H1 (cell line): ENCODE measurements around the gene SMAP1. TPM values are rescaled to one million over a fixed set of nuclear protein-coding genes. Genes with fewer than 3 reads are reported as not detected.

ENCODE experiments used
- CTCF ChIA-PET: fragments of 300-600 bp; sonication (Branson Sonifier 250); formaldehyde crosslinking; loops from one replicate; lab custom pipeline; 2021; ENCODE audit not compliant: partially characterized antibody; lab: Charles Lee
- POLR2A ChIA-PET: fragments of 300-600 bp; sonication (Branson Sonifier 250); formaldehyde crosslinking; loops from one replicate; lab custom pipeline; 2021; ENCODE audit warnings: inconsistent platforms; ENCODE audit not compliant: partially characterized antibody; lab: Charles Lee
- DNase-seq, 2 experiments: peaks; one replicate each; pipeline versions ENCODE4 v3.0.0 to v3.0.0-alpha.2; 2010 to 2022; ENCODE audit warnings: low spot score in 2 of 2, low read depth in 1 of 2, mixed read lengths in 1 of 2
- FAIRE-seq: peaks from 2 replicates; lab custom pipeline; 2011; peaks lifted over from hg19 to GRCh38; lab: Jason Lieb, UNC
- H2AFZ ChIP-seq: 2 replicates; pipeline ENCODE4 v1.8.1; 2012; ENCODE audit warnings: low read length, inconsistent platforms
- H2AK5ac ChIP-seq: 2 replicates; pipeline ENCODE4 v1.6.1; 2013; ENCODE audit warnings: low read depth, low read length
- H2BK120ac ChIP-seq: replicated peaks from 2 replicates; pipeline ENCODE3; 2013; ENCODE audit warnings: low read depth, low read length, inconsistent platforms
- H2BK12ac ChIP-seq: 2 replicates; pipeline ENCODE4 v1.6.1; 2013; ENCODE audit warnings: low read depth, low read length
- H2BK15ac ChIP-seq: 2 replicates; pipeline ENCODE4 v1.6.1; 2013; ENCODE audit warnings: low read length
- H2BK20ac ChIP-seq: 2 replicates; pipeline ENCODE4 v1.6.1; 2013; ENCODE audit warnings: low read length
- H2BK5ac ChIP-seq: 2 replicates; pipeline ENCODE4 v1.6.1; 2013; ENCODE audit warnings: low read depth, low read length
- H3K14ac ChIP-seq: 2 replicates; pipeline ENCODE4 v1.6.1; 2013; ENCODE audit warnings: inconsistent platforms; ENCODE audit not compliant: insufficient read length
- H3K18ac ChIP-seq: 2 replicates; pipeline ENCODE4 v1.6.1; 2013; ENCODE audit warnings: low read length; ENCODE audit errors: extremely low read depth
- H3K23ac ChIP-seq: 2 replicates; pipeline ENCODE4 v1.6.1; 2013; ENCODE audit warnings: inconsistent platforms; ENCODE audit not compliant: insufficient read length
- H3K23me2 ChIP-seq: 2 replicates; pipeline ENCODE4 v1.6.1; 2013; ENCODE audit warnings: low read depth, low read length
- H3K27ac ChIP-seq: 2 replicates; pipeline ENCODE4 v1.6.1; 2011; ENCODE audit warnings: low read depth, low read length, inconsistent platforms
- H3K27me3 ChIP-seq, 4 experiments: replicated peaks in 1 of 4; 1 replicate in 1 of 4; 2 replicates in 3 of 4; pipeline versions ENCODE4 v1.6.1 to v1.8.1; 2011 to 2013; ENCODE audit warnings: low read length in 3 of 4, mild to moderate bottlenecking in 3 of 4, inconsistent platforms in 2 of 4, mixed read lengths in 2 of 4, moderate library complexity in 1 of 4; ENCODE audit not compliant: control insufficient read depth in 3 of 4, insufficient read depth in 3 of 4; ENCODE audit errors: extremely low read depth in 1 of 4
- H3K36me3 ChIP-seq, 4 experiments: 2 replicates each; pipeline versions ENCODE4 v1.6.1 to v1.8.1; 2011 to 2013; ENCODE audit warnings: mild to moderate bottlenecking in 4 of 4, low read length in 3 of 4, moderate library complexity in 2 of 4, control low read depth in 1 of 4, inconsistent platforms in 1 of 4; ENCODE audit not compliant: insufficient read depth in 4 of 4, control insufficient read depth in 2 of 4
- H3K4ac ChIP-seq: replicated peaks from 2 replicates; pipeline ENCODE3; 2013; ENCODE audit warnings: low read length, low read depth, mixed read lengths, inconsistent platforms; ENCODE audit not compliant: insufficient read length
- H3K4me1 ChIP-seq, 4 experiments: replicated peaks in 1 of 4; 1 replicate in 1 of 4; 2 replicates in 3 of 4; pipeline versions ENCODE4 v1.6.1 to v1.8.1; 2011 to 2013; ENCODE audit warnings: low read length in 3 of 4, inconsistent platforms in 2 of 4, mixed read lengths in 1 of 4; ENCODE audit not compliant: insufficient read depth in 4 of 4, control insufficient read depth in 3 of 4
- H3K4me2 ChIP-seq, 2 experiments: 2 replicates each; pipeline versions ENCODE4 v1.6.1 to v1.8.1; 2011 to 2013; ENCODE audit warnings: low read depth in 2 of 2, low read length in 2 of 2, control low read depth in 1 of 2, inconsistent platforms in 1 of 2, mild to moderate bottlenecking in 1 of 2; ENCODE audit not compliant: insufficient read depth in 1 of 2
- H3K4me3 ChIP-seq, 4 experiments: fragments of 200-600, 300-600 bp in 1 of 4; sonication (generic), shearing (Covaris generic), sonication (Bioruptor Twin) in 1 of 4; 2 replicates each; pipeline versions ENCODE4 v1.5.1 to v1.8.1; 2011 to 2016; ENCODE audit warnings: low read length in 4 of 4, low read depth in 3 of 4, control low read depth in 2 of 4, inconsistent platforms in 2 of 4, mild to moderate bottlenecking in 2 of 4, mixed read lengths in 1 of 4, moderate library complexity in 1 of 4; ENCODE audit not compliant: insufficient read depth in 2 of 4; ENCODE audit errors: extremely low read depth in 1 of 4
- H3K56ac ChIP-seq: replicated peaks from 2 replicates; pipeline ENCODE3; 2013; ENCODE audit warnings: low read depth, mild to moderate bottlenecking, mixed read lengths, low read length, inconsistent platforms; ENCODE audit not compliant: insufficient read length
- H3K79me1 ChIP-seq: 2 replicates; pipeline ENCODE4 v1.6.1; 2013; ENCODE audit warnings: low read depth, low read length, control low read depth
- H3K79me2 ChIP-seq, 2 experiments: 2 replicates each; pipeline versions ENCODE4 v1.6.1 to v1.8.1; 2012 to 2013; ENCODE audit warnings: low read length in 2 of 2, mild to moderate bottlenecking in 2 of 2, inconsistent platforms in 1 of 2; ENCODE audit not compliant: insufficient read depth in 2 of 2, control insufficient read depth in 1 of 2
- H3K9ac ChIP-seq, 4 experiments: replicated peaks in 1 of 4; 1 replicate in 1 of 4; 2 replicates in 3 of 4; pipeline versions ENCODE4 v1.6.1 to v1.8.1; 2011 to 2013; ENCODE audit warnings: low read depth in 3 of 4, low read length in 3 of 4, control low read depth in 2 of 4, mild to moderate bottlenecking in 2 of 4, moderate library complexity in 2 of 4, inconsistent platforms in 1 of 4; ENCODE audit errors: extremely low read depth in 1 of 4
- H3K9me3 ChIP-seq, 2 experiments: 2 replicates each; pipeline versions ENCODE4 v1.6.1 to v1.8.1; 2012 to 2013; ENCODE audit warnings: mild to moderate bottlenecking in 2 of 2, moderate library complexity in 2 of 2, control low read depth in 1 of 2, inconsistent platforms in 1 of 2, low read depth in 1 of 2, low read length in 1 of 2, mixed read lengths in 1 of 2; ENCODE audit not compliant: insufficient read depth in 2 of 2
- H4K20me1 ChIP-seq, 2 experiments: replicated peaks in 1 of 2; 2 replicates each; pipeline versions ENCODE3 to v1.8.1; 2011 to 2013; ENCODE audit warnings: inconsistent platforms in 2 of 2, low read length in 2 of 2, mild to moderate bottlenecking in 1 of 2; ENCODE audit not compliant: insufficient read depth in 2 of 2, control insufficient read depth in 1 of 2
- H4K5ac ChIP-seq: 2 replicates; pipeline ENCODE4 v1.6.1; 2013; ENCODE audit warnings: low read length, low read depth, mixed read lengths, inconsistent platforms; ENCODE audit not compliant: insufficient read length
- H4K8ac ChIP-seq: 2 replicates; pipeline ENCODE4 v1.8.0; 2013; ENCODE audit warnings: mild to moderate bottlenecking, moderate library complexity, low read length, inconsistent platforms; ENCODE audit not compliant: insufficient read depth; ENCODE audit errors: extremely low read depth
- H4K91ac ChIP-seq: replicated peaks from 2 replicates; pipeline ENCODE3; 2013; ENCODE audit warnings: low read length, mixed read lengths, inconsistent platforms; ENCODE audit not compliant: insufficient read length
- CBX5 ChIP-seq: fragments of 300-800, 300-1000 bp; sonication (generic); IDR thresholded peaks from 2 replicates; pipeline ENCODE4 v1.7.1; 2016; ENCODE audit warnings: antibody characterized with exemption, low read length, low read depth
- CHD1 ChIP-seq: IDR thresholded peaks from 2 replicates; pipeline ENCODE4 v1.6.1; 2012; ENCODE audit warnings: low read depth, low read length, improper control_type of control experiment
- CHD2 ChIP-seq: IDR thresholded peaks from 2 replicates; pipeline ENCODE4 v1.6.1; 2012; ENCODE audit warnings: low read length, improper control_type of control experiment
- CREB1 ChIP-seq: IDR thresholded peaks from 2 replicates; pipeline ENCODE4 v1.6.1; 2012; ENCODE audit warnings: inconsistent platforms
- CTBP2 ChIP-seq: IDR thresholded peaks from 2 replicates; pipeline ENCODE4 v1.7.0; 2011; ENCODE audit warnings: borderline replicate concordance, mild to moderate bottlenecking, moderate library complexity, mixed read lengths, low read length; ENCODE audit not compliant: insufficient read depth, insufficient read length
- HDAC6 ChIP-seq: IDR thresholded peaks from one replicate; pipeline ENCODE4 v1.7.1; 2012; ENCODE audit warnings: low read depth, mild to moderate bottlenecking, inconsistent platforms, low read length, moderate library complexity
- JUN ChIP-seq: IDR thresholded peaks from 2 replicates; pipeline ENCODE4 v1.6.1; 2011; ENCODE audit warnings: low read depth, mild to moderate bottlenecking, improper control_type of control experiment, low read length
- KDM1A ChIP-seq: fragments of 200-600, 300-600 bp; sonication (generic); IDR thresholded peaks from 2 replicates; pipeline ENCODE4 v1.7.1; 2016; ENCODE audit warnings: mild to moderate bottlenecking, low read length, borderline replicate concordance
- POLR2AphosphoS5 ChIP-seq: IDR thresholded peaks from 2 replicates; pipeline ENCODE4 v1.6.1; 2011; ENCODE audit warnings: low read depth, low read length
- RFX5 ChIP-seq: IDR thresholded peaks from 2 replicates; pipeline ENCODE4 v1.6.1; 2011; ENCODE audit warnings: low read depth, low read length, improper control_type of control experiment, borderline replicate concordance
- TCF12 ChIP-seq: IDR thresholded peaks from 2 replicates; pipeline ENCODE4 v1.6.1; 2011; ENCODE audit warnings: low read depth, mild to moderate bottlenecking, low read length
- ZNF274 ChIP-seq: IDR thresholded peaks from 2 replicates; pipeline ENCODE4 v1.7.0; 2012; ENCODE audit warnings: low read length, borderline replicate concordance; ENCODE audit errors: extremely low read depth
- WGBS, 2 experiments: shearing (Covaris generic) in 1 of 2; methylation state at CpG; one replicate each; pipeline versions ENCODE4 v1.1.6 to v1.1.7; 2013 to 2015; ENCODE audit warnings: low lambda C conversion rate in 2 of 2, mixed read lengths in 2 of 2, inconsistent platforms in 1 of 2, low coverage in 1 of 2, missing lambda C conversion rate in 1 of 2; ENCODE audit not compliant: insufficient replicate concordance in 2 of 2, insufficient coverage in 1 of 2, insufficient read length in 1 of 2; ENCODE audit errors: extremely low coverage in 1 of 2, missing lambda C conversion rate in 1 of 2; 5-methylcytosine and 5-hydroxymethylcytosine counted together
- polyA plus RNA-seq, 7 experiments: library from polyadenylated mRNA; depleted of rRNA in 3 of 7; stranded (reverse) in 5 of 7; unstranded in 2 of 7; fragments of >200 nt in 5 of 7; fragments of 200-250 nt in 2 of 7; gene quantifications; 1 replicate in 5 of 7; 2 replicates in 1 of 7; 4 replicates in 1 of 7; pipeline versions ENCODE4 v1.2.1 to v1.2.3, GENCODE V29; 2011 to 2013; ENCODE audit warnings: missing spikeins in 2 of 7, mixed read lengths in 2 of 7
- total RNA-seq: library from RNA; stranded (reverse); fragmentation: NEBNext Ultra II Directional; extraction: Animal tissue kit (Norgen Biotek cat#: 25700); gene quantifications from 2 replicates; pipeline ENCODE4 v1.2.1, GENCODE V29; 2021
- TF ChIP-seq, protein P1 (sequence below): IDR thresholded peaks from 2 replicates; pipeline ENCODE4 v1.6.1; 2012; ENCODE audit warnings: inconsistent platforms

The SMAP1 gene
- total and polyA plus RNA-seq, 2 of the 8 experiments (the other 6 are each of a cell fraction or from before 2014, with no cell fraction given) = 18.8 to 32.4 TPM

DNA sequence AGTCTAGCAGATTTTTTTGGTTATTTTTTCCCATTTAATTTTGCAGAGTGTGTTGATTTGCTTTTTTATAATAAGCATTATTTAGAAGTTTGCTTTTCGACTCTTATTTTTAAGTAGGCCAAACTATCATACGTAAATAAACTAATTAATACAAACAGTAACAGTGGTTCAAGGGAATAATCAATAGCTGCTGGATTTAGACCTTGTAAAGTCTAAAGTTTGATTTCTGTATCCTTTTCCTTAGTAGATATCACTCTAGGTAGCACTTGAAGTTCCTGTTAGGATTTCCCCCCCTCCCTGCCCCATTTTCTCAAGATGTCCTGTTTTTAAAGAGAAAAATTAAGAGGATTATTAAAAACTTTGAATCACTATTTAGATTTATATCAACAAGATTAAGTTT is 153.1 kb downstream of the SMAP1 start:
- no peak overlapping the region for H3K9ac ChIP-seq
- no peak overlapping the region for H2BK15ac ChIP-seq
- H3K4me1 ChIP-seq = no peaks in the 10 kb centered on the region
- H3K4me2 ChIP-seq = no peak overlapping the region
- no peak overlapping the region for H2BK20ac ChIP-seq
- ChIA-PET POLR2A (no interaction called here), CTCF (no interaction called here)
- no peaks in the 10 kb centered on the region for H4K20me1 ChIP-seq
- no peak overlapping the region for H4K8ac ChIP-seq
- no peaks in the 10 kb centered on the region for H3K79me1 ChIP-seq
- no peak overlapping the region for H2BK12ac ChIP-seq
- DNase-seq (no peak), FAIRE-seq (no peak)
- no peak overlapping the region for H4K91ac ChIP-seq
- H2BK5ac ChIP-seq = no peak overlapping the region
- no peak overlapping the region for H3K23ac ChIP-seq
- H2AK5ac ChIP-seq = no peak overlapping the region
- H3K4me3 ChIP-seq = no peak overlapping the region
- H2BK120ac ChIP-seq = no peak overlapping the region
- H3K27me3 ChIP-seq = no peaks in the 10 kb centered on the region
- H3K27ac ChIP-seq = no peak overlapping the region
- no peaks in the 10 kb centered on the region for H3K36me3 ChIP-seq
- no peak overlapping the region for H3K4ac ChIP-seq
- 89% methylated on average over 2 of the region's 2 CpGs; no CpG with 5 or more reads in 1 of the 2 experiments for WGBS, 2 experiments
- no peak overlapping the region for H3K18ac ChIP-seq
- no peak for TF ChIP-seq POLR2AphosphoS5
- no peak for TF ChIP-seq JUN
- no peak for TF ChIP-seq KDM1A
- no peak for TF ChIP-seq CHD2
- TF ChIP-seq CHD1 = no peak
- no peak for TF ChIP-seq TCF12
- no peak for TF ChIP-seq RFX5
- TF ChIP-seq ZNF274 = no peak
- TF ChIP-seq CTBP2 = no peak
- no peak for TF ChIP-seq CREB1
- TF ChIP-seq CBX5 = no peak
- no peak for TF ChIP-seq HDAC6
- TF ChIP-seq, protein P1, sequence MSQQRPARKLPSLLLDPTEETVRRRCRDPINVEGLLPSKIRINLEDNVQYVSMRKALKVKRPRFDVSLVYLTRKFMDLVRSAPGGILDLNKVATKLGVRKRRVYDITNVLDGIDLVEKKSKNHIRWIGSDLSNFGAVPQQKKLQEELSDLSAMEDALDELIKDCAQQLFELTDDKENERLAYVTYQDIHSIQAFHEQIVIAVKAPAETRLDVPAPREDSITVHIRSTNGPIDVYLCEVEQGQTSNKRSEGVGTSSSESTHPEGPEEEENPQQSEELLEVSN = no peak
- no peaks in the 10 kb centered on the region for H3K23me2 ChIP-seq
- H3K9me3 ChIP-seq = no peaks in the 10 kb centered on the region
- H3K56ac ChIP-seq = no peak overlapping the region
- H2AFZ ChIP-seq = no peak overlapping the region
- H3K79me2 ChIP-seq = no peaks in the 10 kb centered on the region
- H3K14ac ChIP-seq = no peak overlapping the region
- H4K5ac ChIP-seq = no peak overlapping the region
